ENCODE data around the gene METRN.

The METRN gene

GRCh38 chr16:724188-725040 is 9.5 kb downstream of the METRN start:
- H3F3A ChIP-seq (ENCODE audit: low read depth): no peaks in the 10 kb centered on the region
- H3K9me3 ChIP-seq (ENCODE audit: insufficient read depth, low read depth, low read length): no peaks in the 10 kb centered on the region
- H3K9ac ChIP-seq (ENCODE audit: low read depth, low read length, poor library complexity, severe bottlenecking): no peak overlapping the region
- H3K79me2 ChIP-seq (ENCODE audit: insufficient read depth, low read length): no peaks in the 10 kb centered on the region
- no peak overlapping the region for H3K4me2 ChIP-seq (ENCODE audit: low read depth, low read length, poor library complexity, severe bottlenecking)
- peaks cover 2% of the 10 kb centered on the region for H3K4me1 ChIP-seq (ENCODE audit: insufficient read depth, low read length, poor library complexity, severe bottlenecking)
- TF ChIP-seq CTCF (conservative IDR thresholded peaks at IDR 0.05; ENCODE audit: low read length): no peak
- no peak for TF ChIP-seq EZH2phosphoT487 (IDR thresholded peaks at IDR 0.05; ENCODE audit: borderline replicate concordance)
- no peaks in the 10 kb centered on the region for H3K36me3 ChIP-seq (ENCODE audit: insufficient read depth, low read length)
- H3K4me3 ChIP-seq (ENCODE audit: low read length, poor library complexity, severe bottlenecking): no peak overlapping the region
- H3K27me3 ChIP-seq (ENCODE audit: insufficient read depth, low read length, poor library complexity, severe bottlenecking): no peaks in the 10 kb centered on the region
- no peaks in the 10 kb centered on the region for H4K20me1 ChIP-seq (ENCODE audit: insufficient read depth, low read length, poor library complexity, severe bottlenecking)
- no peak overlapping the region for H2AFZ ChIP-seq (ENCODE audit: low read length)
- H3K9me2 ChIP-seq (replicated peaks; ENCODE audit: low read depth, low read length): no peaks in the 10 kb centered on the region

GRCh38 chr16:725041-725376 is 10.1 kb downstream of the METRN start:
- no peak overlapping the region for H3K4me2 ChIP-seq (ENCODE audit: low read depth, low read length, poor library complexity, severe bottlenecking)
- no peaks in the 10 kb centered on the region for H3K27me3 ChIP-seq (ENCODE audit: insufficient read depth, low read length, poor library complexity, severe bottlenecking)
- H3K36me3 ChIP-seq (ENCODE audit: insufficient read depth, low read length): no peaks in the 10 kb centered on the region
- no peak overlapping the region for H2AFZ ChIP-seq (ENCODE audit: low read length)
- no peaks in the 10 kb centered on the region for H4K20me1 ChIP-seq (ENCODE audit: insufficient read depth, low read length, poor library complexity, severe bottlenecking)
- TF ChIP-seq CTCF (conservative IDR thresholded peaks at IDR 0.05; ENCODE audit: low read length) (no peak), EZH2phosphoT487 (IDR thresholded peaks at IDR 0.05; ENCODE audit: borderline replicate concordance) (no peak)
- H3K9me3 ChIP-seq (ENCODE audit: insufficient read depth, low read depth, low read length): no peaks in the 10 kb centered on the region
- no peaks in the 10 kb centered on the region for H3K9me2 ChIP-seq (replicated peaks; ENCODE audit: low read depth, low read length)
- no peaks in the 10 kb centered on the region for H3K4me1 ChIP-seq (ENCODE audit: insufficient read depth, low read length, poor library complexity, severe bottlenecking)
- H3K79me2 ChIP-seq (ENCODE audit: insufficient read depth, low read length): no peaks in the 10 kb centered on the region
- no peaks in the 10 kb centered on the region for H3F3A ChIP-seq (ENCODE audit: low read depth)
- H3K9ac ChIP-seq (ENCODE audit: low read depth, low read length, poor library complexity, severe bottlenecking): no peak overlapping the region
- H3K4me3 ChIP-seq (ENCODE audit: low read length, poor library complexity, severe bottlenecking): no peak overlapping the region

GRCh38 chr16:725463-726187 is 10.7 kb downstream of the METRN start:
- Histone ChIP-seq H3K9ac (ENCODE audit: low read depth, low read length, poor library complexity, severe bottlenecking) (no peak overlapping the region), H3K4me1 (ENCODE audit: insufficient read depth, low read length, poor library complexity, severe bottlenecking) (no peaks in the 10 kb centered on the region)

More at GRCh38 chr16:725463-726187, 10.7 kb downstream of the METRN start:
- Histone ChIP-seq H3K36me3 (ENCODE audit: insufficient read depth, low read length) (no peaks in the 10 kb centered on the region), H2AFZ (ENCODE audit: low read length) (no peak overlapping the region), H3K27me3 (ENCODE audit: insufficient read depth, low read length, poor library complexity, severe bottlenecking) (no peaks in the 10 kb centered on the region), H3K79me2 (ENCODE audit: insufficient read depth, low read length) (no peaks in the 10 kb centered on the region), H3K9me3 (ENCODE audit: insufficient read depth, low read depth, low read length) (no peaks in the 10 kb centered on the region), H3K4me3 (ENCODE audit: low read length, poor library complexity, severe bottlenecking) (no peak overlapping the region), H3K9me2 (replicated peaks; ENCODE audit: low read depth, low read length) (no peaks in the 10 kb centered on the region), H4K20me1 (ENCODE audit: insufficient read depth, low read length, poor library complexity, severe bottlenecking) (no peaks in the 10 kb centered on the region), H3F3A (ENCODE audit: low read depth) (no peaks in the 10 kb centered on the region), H3K4me2 (ENCODE audit: low read depth, low read length, poor library complexity, severe bottlenecking) (no peak overlapping the region)
- TF ChIP-seq EZH2phosphoT487 (IDR thresholded peaks at IDR 0.05; ENCODE audit: borderline replicate concordance): no peak
- no peak for TF ChIP-seq CTCF (conservative IDR thresholded peaks at IDR 0.05; ENCODE audit: low read length)

Measured in Loucy (cell line).